Measurements from ENCODE around the gene CACTIN. TPM values are rescaled to one million over a fixed set of nuclear protein-coding genes. Genes with fewer than 3 reads are reported as not detected.

CACTIN gene
- total and polyA plus RNA-seq, 2 of the 4 experiments (the other 2 are of a cell fraction): 10.8 to 19.5 TPM

DNA sequence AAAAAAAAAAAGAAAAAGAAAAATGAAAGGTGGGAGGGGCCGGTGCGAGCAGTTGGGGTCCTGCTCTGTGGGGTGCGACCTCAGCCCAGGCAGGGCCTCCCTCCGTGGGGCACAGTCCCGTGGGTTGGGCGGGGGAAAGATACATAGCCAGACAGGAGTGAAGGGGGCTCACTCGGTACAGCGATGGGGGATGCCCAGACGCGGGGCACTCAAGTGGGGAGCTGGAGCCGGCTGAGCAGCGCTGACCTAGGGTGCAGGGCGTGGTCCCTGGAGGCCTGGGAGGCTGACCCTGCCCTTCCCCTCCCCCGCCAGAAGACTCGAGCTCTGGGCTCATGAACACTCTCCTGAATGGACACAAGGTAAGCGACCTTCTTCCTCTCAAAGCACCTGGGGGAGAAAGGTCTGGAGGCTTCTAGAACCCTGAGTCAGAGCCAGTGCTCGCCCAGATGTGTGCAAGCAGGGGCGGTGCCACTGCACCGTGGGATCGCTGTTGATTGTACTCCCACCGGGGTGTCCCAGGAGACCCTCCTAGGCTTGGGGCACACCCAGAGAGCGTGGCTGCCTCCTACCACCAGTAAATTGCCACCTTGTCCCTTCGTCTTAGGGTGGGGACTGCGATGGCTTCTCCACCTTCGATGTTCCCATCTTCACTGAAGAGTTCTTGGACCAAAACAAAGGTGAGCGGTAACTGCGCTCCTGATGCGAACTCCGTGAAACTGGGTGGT lies 50.5 kb downstream of the CACTIN start:
- H3K4me1 ChIP-seq (ENCODE audit: control insufficient read depth, insufficient read depth, low read length): peaks cover 5% of the 10 kb centered on the region
- no peak for TF ChIP-seq RFX5 (IDR thresholded peaks at IDR 0.05; ENCODE audit: low read depth, low read length)
- ChIA-PET POLR2A (ENCODE audit: unreplicated experiment) (no interaction called here), CTCF (no interaction called here)
- intact Hi-C loops (cut with micrococcal nuclease): no loop called here
- no peak overlapping the region for H4K91ac ChIP-seq (ENCODE audit: insufficient read depth, low read depth, low read length)
- H2BK5ac ChIP-seq (ENCODE audit: low read depth, low read length, poor library complexity, severe bottlenecking): no peak overlapping the region
- no peak overlapping the region for H2BK20ac ChIP-seq (ENCODE audit: low read depth, low read length)
- no peak overlapping the region for H3K4ac ChIP-seq (ENCODE audit: low read depth, low read length)
- H2AK9ac ChIP-seq (replicated peaks; ENCODE audit: low read depth, low read length, poor library complexity): peak overlapping the region; percentile 70
- no peak overlapping the region for H3K9ac ChIP-seq (ENCODE audit: low read depth, low read length)
- no TSS peak for BruUV-seq (replicated peaks)
- no peak overlapping the region for H3K4me2 ChIP-seq (ENCODE audit: low read depth, low read length)
- peaks cover 7 to 22% of the 10 kb centered on the region in 2 experiments; a peak in 3 of 4 replicates for H3K79me1 ChIP-seq (ENCODE audit: low read depth in 1 of 2, low read length in 2 of 2)
- DNase-seq: no peak
- H2BK120ac ChIP-seq (ENCODE audit: low read depth, low read length): no peak overlapping the region
- dilution Hi-C loops (cut with HindIII; ENCODE audit: low sequenced_read_pairs, unreplicated experiment): no loop called here
- no peak overlapping the region for H3K4me3 ChIP-seq (ENCODE audit: insufficient read depth, low read depth, low read length)
- no peak overlapping the region for H4K8ac ChIP-seq (ENCODE audit: low read depth in 2 of 2, low read length in 2 of 2)
- no peak overlapping the region for H3K18ac ChIP-seq (ENCODE audit: low read depth, low read length)
- in situ Hi-C loops (cut with MboI; ENCODE audit: low sequenced_read_pairs): no loop called here
- 0 out of 2 replicates have a peak overlapping the region, but pooled peaks have one; percentile 17 for H2AK5ac ChIP-seq (ENCODE audit: low read depth, low read length)
- H3K9me3 ChIP-seq (ENCODE audit: control insufficient read depth, insufficient read depth, low read length): no peaks in the 10 kb centered on the region
- H3K23ac ChIP-seq (ENCODE audit: low read depth, low read length): no peak overlapping the region
- H3K9me1 ChIP-seq (ENCODE audit: insufficient read depth, low read length): peaks cover 13% of the 10 kb centered on the region
- no peak overlapping the region for H2BK15ac ChIP-seq (ENCODE audit: low read depth, low read length)
- no peak for ATAC-seq (ENCODE audit: low read depth)
- peaks cover 15% of the 10 kb centered on the region; the same call in 1 of the 2 replicates for H3K36me3 ChIP-seq (ENCODE audit: control insufficient read depth, insufficient read depth, low read length)
- H3K27me3 ChIP-seq (ENCODE audit: control insufficient read depth, insufficient read depth, low read length): no peaks in the 10 kb centered on the region
- H4K5ac ChIP-seq (ENCODE audit: low read depth, low read length): no peak overlapping the region
- WGBS, 2 experiments (ENCODE audit: extremely low coverage in 2 of 2, insufficient read length in 1 of 2): 90% methylated on average over 17 of the region's 29 CpGs; no CpG with 5 or more reads in 1 of the 2 experiments
- H3K27ac ChIP-seq (ENCODE audit: insufficient read depth, low read length): no peak overlapping the region
- no peak overlapping the region for H3K56ac ChIP-seq (ENCODE audit: extremely low read depth, insufficient read depth, low read length)
- H2AFZ ChIP-seq (replicated peaks; ENCODE audit: low read length, poor library complexity): no peak overlapping the region
- peaks cover 15% of the 10 kb centered on the region; the same call in 1 of the 2 replicates for H4K20me1 ChIP-seq (ENCODE audit: insufficient read depth, low read length)
- no peak overlapping the region for H3K14ac ChIP-seq (replicated peaks; ENCODE audit: low read depth, low read length)

All from IMR-90 (cell line).